Lower leg skin (tissue), 3 donors: ENCODE measurements around the gene PMP22.

Experiments
- POLR2A ChIP-seq, 2 donors: fragments of 450-650 bp; IDR thresholded peaks; one replicate each; pipeline ENCODE4 v1.6.1; 2016 to 2017; ENCODE audit warnings: antibody characterized with exemption in 2 of 2, mild to moderate bottlenecking in 1 of 2, moderate library complexity in 1 of 2
- TF ChIP-seq, protein P1 (sequence below), 3 donors: fragments of 450-650 bp; IDR thresholded peaks; one replicate each; pipeline ENCODE4 v1.5.1; 2016; ENCODE audit warnings: antibody characterized with exemption in 3 of 3, mild to moderate bottlenecking in 3 of 3, moderate library complexity in 2 of 3

DNA sequence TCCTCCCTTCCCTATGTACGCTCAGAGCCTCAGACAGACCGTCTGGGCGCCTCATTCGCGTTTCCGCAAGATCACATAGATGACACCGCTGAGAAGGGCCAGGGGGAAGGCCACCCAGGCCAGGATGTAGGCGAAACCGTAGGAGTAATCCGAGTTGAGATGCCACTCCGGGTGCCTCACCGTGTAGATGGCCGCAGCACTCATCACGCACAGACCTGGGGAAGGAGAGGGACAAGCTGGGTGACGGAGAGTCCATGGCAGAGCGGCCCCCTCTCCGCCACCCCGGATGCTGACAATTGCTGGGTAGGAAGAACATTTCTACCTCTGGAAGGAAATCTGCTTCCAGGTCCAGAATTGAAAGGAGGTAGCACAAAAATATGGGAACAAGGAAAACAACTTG lies 34.3 kb downstream of the PMP22 start:
- TF ChIP-seq, protein P1, sequence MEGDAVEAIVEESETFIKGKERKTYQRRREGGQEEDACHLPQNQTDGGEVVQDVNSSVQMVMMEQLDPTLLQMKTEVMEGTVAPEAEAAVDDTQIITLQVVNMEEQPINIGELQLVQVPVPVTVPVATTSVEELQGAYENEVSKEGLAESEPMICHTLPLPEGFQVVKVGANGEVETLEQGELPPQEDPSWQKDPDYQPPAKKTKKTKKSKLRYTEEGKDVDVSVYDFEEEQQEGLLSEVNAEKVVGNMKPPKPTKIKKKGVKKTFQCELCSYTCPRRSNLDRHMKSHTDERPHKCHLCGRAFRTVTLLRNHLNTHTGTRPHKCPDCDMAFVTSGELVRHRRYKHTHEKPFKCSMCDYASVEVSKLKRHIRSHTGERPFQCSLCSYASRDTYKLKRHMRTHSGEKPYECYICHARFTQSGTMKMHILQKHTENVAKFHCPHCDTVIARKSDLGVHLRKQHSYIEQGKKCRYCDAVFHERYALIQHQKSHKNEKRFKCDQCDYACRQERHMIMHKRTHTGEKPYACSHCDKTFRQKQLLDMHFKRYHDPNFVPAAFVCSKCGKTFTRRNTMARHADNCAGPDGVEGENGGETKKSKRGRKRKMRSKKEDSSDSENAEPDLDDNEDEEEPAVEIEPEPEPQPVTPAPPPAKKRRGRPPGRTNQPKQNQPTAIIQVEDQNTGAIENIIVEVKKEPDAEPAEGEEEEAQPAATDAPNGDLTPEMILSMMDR (IDR thresholded peaks at IDR 0.05): no peak
- no peak for TF ChIP-seq POLR2A (IDR thresholded peaks at IDR 0.05)
